Neural progenitor cell (in vitro differentiated cells): Measurements from ENCODE around the gene LGALS1.

Experiments
- EZH2 ChIP-seq: fragments of 200-600 bp; sonication (generic); IDR thresholded peaks from 2 replicates; pipeline ENCODE4 v1.6.1; 2017; ENCODE audit warnings: antibody characterized with exemption, mild to moderate bottlenecking, moderate library complexity
- EZH2phosphoT487 ChIP-seq: fragments of 200-600 bp; sonication (generic); IDR thresholded peaks from 2 replicates; pipeline ENCODE4 v1.6.1; 2017; ENCODE audit warnings: antibody characterized with exemption
- TF ChIP-seq, protein P1 (sequence below): fragments of 200-600 bp; sonication (generic); IDR thresholded peaks from 2 replicates; pipeline ENCODE4 v1.5.1; 2017; ENCODE audit warnings: antibody characterized with exemption, mild to moderate bottlenecking

DNA sequence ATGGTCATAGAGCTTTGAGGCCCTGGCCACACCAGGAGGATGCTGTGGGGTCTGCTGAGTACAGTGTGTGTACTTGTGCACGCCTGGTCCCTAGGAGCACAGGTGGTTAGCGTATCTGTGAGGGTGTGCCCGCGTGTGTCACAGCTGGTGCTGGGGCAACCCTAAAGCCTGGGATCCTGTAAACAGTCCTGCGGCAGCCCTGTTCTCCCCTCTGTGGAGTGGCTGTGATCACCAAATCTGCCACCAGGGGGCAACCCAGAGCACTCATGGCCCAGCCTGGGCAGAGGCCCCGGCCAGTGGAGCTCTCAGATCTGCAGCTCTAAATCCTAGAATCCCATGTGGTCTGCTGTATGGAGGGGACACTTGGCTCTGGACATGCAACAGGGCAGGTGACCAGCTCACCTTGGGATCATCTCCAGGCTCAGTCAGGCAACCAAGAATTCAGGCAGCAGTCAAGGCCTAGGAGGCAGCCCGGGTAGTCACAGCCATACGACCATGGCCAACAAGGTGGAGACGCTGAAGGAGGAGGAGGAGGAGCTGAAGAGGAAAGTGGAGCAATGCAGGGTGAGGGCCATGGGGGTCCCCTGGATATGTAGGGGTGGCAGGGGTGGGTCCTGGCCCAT is 32.1 kb upstream of the LGALS1 start:
- TF ChIP-seq, protein P1, sequence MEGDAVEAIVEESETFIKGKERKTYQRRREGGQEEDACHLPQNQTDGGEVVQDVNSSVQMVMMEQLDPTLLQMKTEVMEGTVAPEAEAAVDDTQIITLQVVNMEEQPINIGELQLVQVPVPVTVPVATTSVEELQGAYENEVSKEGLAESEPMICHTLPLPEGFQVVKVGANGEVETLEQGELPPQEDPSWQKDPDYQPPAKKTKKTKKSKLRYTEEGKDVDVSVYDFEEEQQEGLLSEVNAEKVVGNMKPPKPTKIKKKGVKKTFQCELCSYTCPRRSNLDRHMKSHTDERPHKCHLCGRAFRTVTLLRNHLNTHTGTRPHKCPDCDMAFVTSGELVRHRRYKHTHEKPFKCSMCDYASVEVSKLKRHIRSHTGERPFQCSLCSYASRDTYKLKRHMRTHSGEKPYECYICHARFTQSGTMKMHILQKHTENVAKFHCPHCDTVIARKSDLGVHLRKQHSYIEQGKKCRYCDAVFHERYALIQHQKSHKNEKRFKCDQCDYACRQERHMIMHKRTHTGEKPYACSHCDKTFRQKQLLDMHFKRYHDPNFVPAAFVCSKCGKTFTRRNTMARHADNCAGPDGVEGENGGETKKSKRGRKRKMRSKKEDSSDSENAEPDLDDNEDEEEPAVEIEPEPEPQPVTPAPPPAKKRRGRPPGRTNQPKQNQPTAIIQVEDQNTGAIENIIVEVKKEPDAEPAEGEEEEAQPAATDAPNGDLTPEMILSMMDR = peak; percentile 87
- TF ChIP-seq EZH2 (no peak), EZH2phosphoT487 (no peak)
